Subcutaneous adipose tissue (tissue), 4 donors: ENCODE data around the gene KLK5. TPM values are rescaled to one million over a fixed set of nuclear protein-coding genes. Genes with fewer than 3 reads are reported as not detected.

Experiments
- total RNA-seq, 4 donors: library from RNA; depleted of rRNA; stranded (reverse); fragments of >200 nt; gene quantifications; one replicate each; pipeline ENCODE4 v1.1.0, GENCODE V29; 2016
- TF ChIP-seq, protein P1 (sequence below): fragments of 450-650 bp; IDR thresholded peaks from one replicate; pipeline ENCODE4 v1.5.1; 2016; ENCODE audit warnings: low read depth, mild to moderate bottlenecking, control low read depth, antibody characterized with exemption, moderate library complexity

KLK5 gene
- total RNA-seq, 4 donors from 2014 or later, result not detected

DNA sequence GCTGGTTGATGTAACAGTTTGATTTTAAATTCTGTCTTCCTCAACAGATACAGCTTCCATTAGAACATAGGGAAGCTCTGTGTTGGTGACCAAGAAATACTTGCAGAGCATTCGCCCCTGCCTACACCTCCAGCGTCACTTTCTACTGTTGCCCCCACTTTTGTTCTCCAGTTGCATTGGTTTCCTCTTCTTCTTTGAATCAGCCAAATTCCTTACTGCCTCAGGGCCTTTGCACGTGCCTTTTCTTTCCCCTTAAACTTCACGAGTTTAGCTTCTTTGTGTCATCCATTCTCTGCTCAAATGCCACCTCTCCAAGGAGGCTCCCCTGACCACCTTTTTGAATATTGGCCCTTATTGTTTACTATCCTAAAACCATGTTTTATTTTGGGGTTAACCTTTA, 5.7 kb downstream of the KLK5 start:
- TF ChIP-seq, protein P1, sequence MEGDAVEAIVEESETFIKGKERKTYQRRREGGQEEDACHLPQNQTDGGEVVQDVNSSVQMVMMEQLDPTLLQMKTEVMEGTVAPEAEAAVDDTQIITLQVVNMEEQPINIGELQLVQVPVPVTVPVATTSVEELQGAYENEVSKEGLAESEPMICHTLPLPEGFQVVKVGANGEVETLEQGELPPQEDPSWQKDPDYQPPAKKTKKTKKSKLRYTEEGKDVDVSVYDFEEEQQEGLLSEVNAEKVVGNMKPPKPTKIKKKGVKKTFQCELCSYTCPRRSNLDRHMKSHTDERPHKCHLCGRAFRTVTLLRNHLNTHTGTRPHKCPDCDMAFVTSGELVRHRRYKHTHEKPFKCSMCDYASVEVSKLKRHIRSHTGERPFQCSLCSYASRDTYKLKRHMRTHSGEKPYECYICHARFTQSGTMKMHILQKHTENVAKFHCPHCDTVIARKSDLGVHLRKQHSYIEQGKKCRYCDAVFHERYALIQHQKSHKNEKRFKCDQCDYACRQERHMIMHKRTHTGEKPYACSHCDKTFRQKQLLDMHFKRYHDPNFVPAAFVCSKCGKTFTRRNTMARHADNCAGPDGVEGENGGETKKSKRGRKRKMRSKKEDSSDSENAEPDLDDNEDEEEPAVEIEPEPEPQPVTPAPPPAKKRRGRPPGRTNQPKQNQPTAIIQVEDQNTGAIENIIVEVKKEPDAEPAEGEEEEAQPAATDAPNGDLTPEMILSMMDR, result no peak

DNA sequence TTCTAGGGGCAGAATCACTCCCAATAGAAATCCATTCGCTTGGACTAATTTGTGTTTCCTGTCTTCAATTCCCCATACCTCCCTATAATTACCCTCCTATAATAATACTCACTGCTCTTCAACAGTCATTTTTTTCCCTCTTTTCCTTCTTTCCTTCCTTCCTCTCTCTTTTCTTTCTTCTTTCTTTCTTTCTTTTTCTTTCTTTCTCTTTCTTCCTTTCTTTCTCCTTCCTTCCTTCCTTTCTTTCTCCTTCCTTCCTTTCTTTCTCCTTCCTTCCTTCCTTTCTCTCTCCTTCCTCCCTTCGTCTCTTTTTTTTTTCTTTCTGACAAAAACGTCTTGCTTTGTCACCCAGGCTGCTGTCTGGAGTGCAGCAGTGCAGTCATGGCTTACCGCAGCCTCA, 8.0 kb downstream of the KLK5 start:
- TF ChIP-seq, protein P1, result no peak

DNA sequence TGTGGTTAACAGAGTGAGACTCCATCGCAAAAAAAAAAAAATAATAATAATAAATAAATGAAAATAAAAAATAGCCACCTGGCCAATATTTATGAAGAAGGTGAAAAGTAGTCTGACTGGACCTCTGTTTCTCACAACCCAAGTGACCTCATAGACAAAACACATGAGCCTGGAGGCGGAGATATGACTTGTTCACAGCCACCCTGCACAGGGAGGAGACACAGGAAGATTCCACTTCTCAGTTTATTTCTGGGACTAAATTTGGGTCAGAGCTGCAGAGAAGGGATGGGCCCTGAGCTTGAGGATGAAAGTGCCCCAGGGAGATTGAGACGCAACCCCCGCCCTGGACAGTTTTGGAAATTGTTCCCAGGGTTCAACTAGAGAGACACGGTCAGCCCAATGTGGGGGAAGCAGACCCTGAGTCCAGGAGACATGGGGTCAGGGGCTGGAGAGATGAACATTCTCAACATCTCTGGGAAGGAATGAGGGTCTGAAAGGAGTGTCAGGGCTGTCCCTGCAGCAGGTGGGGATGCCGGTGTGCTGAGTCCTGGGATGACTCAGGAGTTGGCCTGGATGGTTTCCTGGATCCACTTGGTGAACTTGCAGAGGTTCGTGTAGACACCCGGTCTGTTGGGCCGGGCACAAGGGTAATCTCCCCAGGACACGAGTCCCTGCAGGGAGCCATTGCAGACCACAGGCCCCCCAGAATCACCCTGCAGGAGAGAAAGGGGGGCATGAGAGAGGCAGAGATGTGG, 9.6 kb downstream of the KLK5 start:
- TF ChIP-seq, protein P1, result no peak

DNA sequence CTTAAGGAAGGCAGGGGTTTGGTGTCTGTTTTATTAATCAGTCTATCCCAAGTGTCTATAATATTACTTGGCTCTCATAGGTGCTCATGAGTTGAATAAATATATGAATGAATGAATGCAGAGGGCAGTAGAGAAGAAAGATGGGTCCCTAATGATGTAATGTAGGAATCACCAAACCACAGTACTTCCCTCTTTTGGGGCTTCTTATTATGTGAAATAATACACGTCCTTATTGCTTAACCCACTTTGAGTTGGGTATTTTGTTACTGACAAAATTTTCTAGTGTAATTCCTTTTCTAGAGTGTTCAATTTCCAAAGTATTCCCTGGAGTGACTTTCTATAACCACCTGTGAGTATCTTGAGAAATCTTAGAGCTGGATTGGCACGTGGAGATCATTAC, 13.2 kb downstream of the KLK5 start:
- TF ChIP-seq, protein P1, result no peak

DNA sequence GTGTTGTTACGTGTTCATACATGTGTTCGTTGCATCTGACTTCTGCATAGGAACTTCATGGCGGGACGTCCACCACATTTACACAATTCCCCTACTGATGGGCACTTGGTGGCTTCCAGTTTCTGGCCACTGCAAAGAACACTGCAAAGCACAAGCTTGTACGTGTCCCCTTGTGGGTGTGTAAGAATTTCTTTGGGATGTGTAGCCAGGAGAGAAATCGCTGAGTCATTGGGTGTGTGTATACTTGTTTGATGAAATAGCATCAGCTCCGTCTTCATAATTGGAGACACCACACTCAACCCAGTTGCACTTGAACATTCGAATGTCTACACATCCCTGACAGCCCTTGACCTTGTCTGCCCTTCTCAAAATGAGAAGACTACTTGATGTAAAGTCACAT, 19.2 kb downstream of the KLK5 start:
- TF ChIP-seq, protein P1, result no peak

DNA sequence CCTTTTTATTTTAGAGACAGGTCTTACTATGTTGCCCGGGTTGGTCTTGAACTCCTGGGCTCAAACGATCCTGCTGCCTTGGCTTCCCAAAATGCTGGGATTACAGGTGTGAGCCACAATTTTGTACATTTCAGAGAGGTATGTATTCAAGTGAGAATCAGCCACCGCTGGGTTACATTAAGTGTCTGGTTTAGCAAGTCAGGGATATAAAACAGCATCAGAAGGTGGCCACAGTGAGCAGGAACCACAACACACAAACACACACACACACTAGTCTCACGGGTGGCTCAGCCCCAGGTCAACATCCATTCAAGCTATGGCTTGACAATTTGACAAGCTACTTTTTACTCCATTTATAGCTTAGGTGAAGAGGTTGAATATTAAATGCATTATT, 20.2 kb downstream of the KLK5 start:
- TF ChIP-seq, protein P1, result no peak

DNA sequence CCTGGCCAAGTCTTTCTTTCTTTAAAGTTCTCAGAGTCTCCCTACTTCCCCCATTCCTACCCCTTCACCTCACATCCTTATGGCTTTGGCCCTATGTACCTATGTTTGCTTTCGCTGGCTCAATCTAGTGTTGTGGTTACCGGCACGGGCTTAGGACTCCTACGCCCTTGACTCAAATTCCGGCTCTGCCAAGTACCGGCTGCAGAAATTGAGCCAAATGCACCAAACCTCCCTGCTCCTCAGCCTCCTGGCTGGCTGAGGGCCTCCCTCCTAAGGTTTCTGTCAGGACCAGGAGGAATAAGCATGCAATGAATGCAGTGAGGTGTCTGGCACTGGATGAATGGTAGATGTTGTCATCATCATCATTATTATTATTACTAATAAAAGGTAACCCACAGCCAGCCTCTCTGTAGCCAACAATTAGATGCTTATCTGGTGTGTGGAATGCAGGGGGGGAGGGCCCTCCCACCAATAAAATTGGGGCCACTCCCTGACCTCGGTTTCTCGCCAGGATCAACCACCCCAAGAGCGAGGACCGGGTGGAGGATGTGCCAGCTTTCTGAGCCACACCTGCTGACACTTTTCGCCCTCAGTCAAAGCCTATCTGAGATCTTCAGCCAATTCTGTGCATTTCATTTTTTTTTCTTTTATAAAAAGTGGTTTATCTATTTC, 20.7 kb downstream of the KLK5 start:
- TF ChIP-seq, protein P1, result no peak
